ENCODE results near the gene RNF215. TPM values are rescaled to one million over a fixed set of nuclear protein-coding genes. Genes with fewer than 3 reads are reported as not detected.

The RNF215 gene
- total RNA-seq, 1 donor: 13.0 TPM

DNA sequence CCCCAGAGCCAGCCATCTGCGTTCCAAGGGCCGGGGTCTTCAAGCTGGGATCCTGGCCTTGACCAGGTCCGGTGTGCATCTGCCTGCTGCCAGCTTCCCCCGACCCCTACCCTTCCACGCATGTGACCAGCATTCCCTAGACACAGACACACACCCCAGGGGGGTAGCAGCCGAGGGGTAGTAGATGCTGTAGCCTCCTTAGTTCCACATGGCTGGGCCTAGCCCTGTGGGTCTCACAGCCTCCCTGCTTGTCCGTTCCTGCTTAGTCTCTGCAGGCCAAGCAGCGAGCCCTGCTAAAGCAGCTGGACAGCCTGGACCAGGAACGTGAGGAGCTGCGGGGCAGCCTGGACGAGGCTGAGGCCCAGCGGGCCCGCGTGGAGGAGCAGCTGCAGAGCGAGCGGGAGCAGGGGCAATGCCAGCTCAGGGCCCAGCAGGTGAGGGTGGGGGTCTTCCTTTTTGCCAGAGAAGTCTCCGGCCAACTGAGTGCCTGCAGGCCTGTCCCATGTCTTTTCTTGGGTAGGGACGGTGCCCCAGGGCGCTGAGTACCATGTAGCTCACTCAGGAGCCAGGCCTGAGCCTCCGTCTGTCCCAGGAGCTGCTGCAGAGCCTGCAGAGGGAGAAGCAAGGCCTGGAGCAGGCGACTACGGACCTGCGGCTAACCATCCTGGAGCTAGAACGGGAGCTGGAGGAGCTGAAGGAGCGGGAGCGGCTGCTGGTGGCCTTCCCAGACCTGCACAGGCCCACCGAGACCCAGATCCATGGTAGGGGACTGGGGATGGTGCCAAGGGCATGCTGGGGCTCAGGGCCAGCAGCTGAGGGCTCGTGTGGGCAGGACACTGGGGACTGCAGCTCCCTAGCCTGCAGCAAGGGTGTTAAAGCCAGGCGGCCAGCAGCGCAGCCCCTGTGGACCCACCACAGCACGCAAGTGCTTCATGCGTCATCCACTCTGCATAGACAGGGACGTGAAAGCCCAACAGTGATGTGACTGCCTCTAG is 13.6 kb downstream of the RNF215 start:
- no peak overlapping the region for H3K4me3 ChIP-seq (ENCODE audit: low read depth, low read length)
- no peak for DNase-seq (ENCODE audit: low read depth)
- TF ChIP-seq CTCF (IDR thresholded peaks at IDR 0.05; ENCODE audit: insufficient read depth, low read length): no peak

DNA sequence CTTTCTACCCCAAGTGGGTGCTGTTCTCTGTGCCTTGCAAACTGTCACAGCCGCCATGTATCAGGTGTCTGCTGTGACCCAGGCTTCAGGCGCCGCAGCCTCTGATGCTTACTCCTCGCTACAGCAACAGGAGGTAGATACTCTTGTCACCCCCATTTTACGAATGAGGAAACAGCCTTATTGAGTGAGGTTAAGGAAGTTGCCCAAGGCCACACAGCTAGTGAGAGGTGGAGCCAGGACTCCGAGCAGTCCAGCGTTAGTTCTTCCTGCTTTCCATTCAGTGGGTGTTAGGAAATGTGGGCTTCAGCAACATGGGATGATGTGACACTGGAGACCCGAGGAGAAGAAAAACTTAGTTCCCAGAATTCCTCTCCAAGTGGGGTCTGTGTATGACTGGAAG is 14.3 kb downstream of the RNF215 start:
- TF ChIP-seq CTCF (IDR thresholded peaks at IDR 0.05; ENCODE audit: insufficient read depth, low read length): no peak
- no peak overlapping the region for H3K4me3 ChIP-seq (ENCODE audit: low read depth, low read length)
- DNase-seq (ENCODE audit: low read depth): no peak

- DNase-seq (ENCODE audit: low read depth): no peak
- no peak for TF ChIP-seq CTCF (IDR thresholded peaks at IDR 0.05; ENCODE audit: insufficient read depth, low read length)
- H3K4me3 ChIP-seq (ENCODE audit: low read depth, low read length): no peak overlapping the region
These were observed 15.2 kb downstream of the RNF215 start for GRCh38 chr22:30371981-30372380.

GRCh38 chr22:30371321-30371720 is 15.9 kb downstream of the RNF215 start:
- DNase-seq (ENCODE audit: low read depth): no peak
- H3K4me3 ChIP-seq (ENCODE audit: low read depth, low read length): no peak overlapping the region
- TF ChIP-seq CTCF (IDR thresholded peaks at IDR 0.05; ENCODE audit: insufficient read depth, low read length): no peak

DNA sequence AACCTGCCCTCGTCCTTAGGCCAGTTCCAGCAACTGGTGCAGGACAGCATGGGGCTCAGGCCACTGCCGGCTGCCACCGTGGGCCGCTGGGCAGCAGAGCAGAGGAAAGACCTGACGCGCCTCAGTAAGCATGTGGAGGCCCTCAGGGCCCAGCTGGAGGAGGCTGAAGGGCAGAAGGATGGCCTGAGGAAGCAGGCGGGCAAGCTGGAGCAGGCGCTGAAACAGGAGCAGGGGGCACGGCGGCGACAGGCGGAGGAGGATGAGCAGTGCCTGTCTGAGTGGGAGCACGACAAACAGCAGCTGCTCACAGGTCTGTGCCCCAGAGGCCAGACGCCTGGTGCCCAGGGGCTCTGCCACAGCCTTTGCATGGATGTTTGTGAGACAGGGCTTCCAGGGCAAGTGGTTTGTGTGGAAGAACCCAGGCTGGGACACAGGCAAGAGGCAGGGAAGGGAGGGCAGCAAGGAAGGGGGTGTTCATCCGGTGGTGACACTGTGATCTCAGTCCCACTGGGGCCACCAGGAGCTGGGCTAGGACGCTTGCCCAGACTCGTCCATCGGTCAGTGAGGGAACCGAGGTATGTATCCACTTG is 16.5 kb downstream of the RNF215 start:
- no peak for DNase-seq (ENCODE audit: low read depth)
- TF ChIP-seq CTCF (IDR thresholded peaks at IDR 0.05; ENCODE audit: insufficient read depth, low read length): no peak
- no peak overlapping the region for H3K4me3 ChIP-seq (ENCODE audit: low read depth, low read length)

GRCh38 chr22:30368420-30368819 is 18.8 kb downstream of the RNF215 start:
- TF ChIP-seq CTCF (IDR thresholded peaks at IDR 0.05; ENCODE audit: insufficient read depth, low read length): no peak
- no peak for DNase-seq (ENCODE audit: low read depth)
- no peak overlapping the region for H3K4me3 ChIP-seq (ENCODE audit: low read depth, low read length)

All from fibroblast of the aortic adventitia (primary cell).